Erythroblast (primary cell): Measurements from ENCODE around the gene ERBIN.

Source experiments
- GATA1 ChIP-seq: IDR thresholded peaks from 2 replicates; pipeline ENCODE4 v1.6.1; 2011; ENCODE audit warnings: low read depth, mild to moderate bottlenecking, control low read depth, low read length, moderate library complexity
- POLR2A ChIP-seq: IDR thresholded peaks from 2 replicates; pipeline ENCODE4 v1.6.1; 2011; ENCODE audit warnings: mild to moderate bottlenecking, low read length

DNA sequence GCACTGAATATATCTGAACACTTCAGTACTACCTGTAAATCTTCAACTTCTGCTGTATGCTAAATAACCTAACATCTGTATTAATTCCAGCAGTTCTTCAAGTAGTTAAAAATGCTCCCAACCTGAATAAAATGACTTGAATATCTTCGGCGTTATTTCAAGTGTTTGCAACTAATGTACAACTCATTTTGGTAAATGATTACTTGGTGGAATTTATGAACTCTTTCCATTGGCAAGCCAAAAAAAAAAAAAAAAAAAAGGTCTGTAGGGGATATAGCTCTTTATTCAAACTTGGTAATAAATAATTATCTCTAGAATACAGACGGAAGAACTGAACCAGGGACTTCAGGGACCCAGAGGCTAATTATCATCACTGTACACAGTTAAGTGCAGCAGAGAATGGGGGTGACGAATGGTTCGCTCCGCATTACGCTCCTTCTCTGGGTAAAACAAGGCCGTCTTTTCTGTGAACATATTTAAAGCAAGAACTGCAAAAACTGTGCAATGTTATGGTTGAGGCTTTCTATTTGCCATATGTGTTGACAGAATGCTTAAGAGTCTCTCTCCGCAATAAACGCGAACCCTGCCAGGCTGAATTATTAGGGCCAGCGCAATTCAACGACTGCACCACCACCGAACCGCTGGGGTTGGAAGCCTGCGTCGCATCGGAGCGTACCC lies 1.9 kb upstream of the ERBIN start:
- TF ChIP-seq POLR2A (peak; percentile 18), GATA1 (no peak)
